AG04450 (cell line): ENCODE results near the gene SHTN1. TPM values are rescaled to one million over a fixed set of nuclear protein-coding genes. Genes with fewer than 3 reads are reported as not detected.
A peak's percentile ranks its signal among the peaks of the same experiment; 100 is the strongest.

ENCODE experiments used
- CTCF ChIA-PET: fragments of 300-600, 350-600 bp; formaldehyde crosslinking; extraction: SDS; loops from one replicate; lab custom pipeline; 2022; ENCODE audit warnings: antibody characterized with exemption, inconsistent platforms; lab: Charles Lee
- POLR2A ChIA-PET: fragments of 350-600 bp; formaldehyde crosslinking; extraction: SDS; loops from one replicate; lab custom pipeline; 2021; ENCODE audit warnings: antibody characterized with exemption, inconsistent platforms; lab: Yijun Ruan, JAX
- DNase-seq: peaks from one replicate; pipeline ENCODE4 v3.0.0-alpha.2; 2011; ENCODE audit warnings: low read depth, low spot score
- H3K27ac ChIP-seq: one replicate; pipeline ENCODE4 v1.5.1; 2012; ENCODE audit warnings: low read depth, low read length, control low read depth
- H3K27me3 ChIP-seq: one replicate; pipeline ENCODE4 v1.6.0; 2012; ENCODE audit warnings: low read length; ENCODE audit not compliant: control insufficient read depth, insufficient read depth
- H3K4me3 ChIP-seq: 2 replicates; pipeline ENCODE4 v1.5.1; 2011; ENCODE audit warnings: mild to moderate bottlenecking, low read depth, low read length, control low read depth
- H3K9me3 ChIP-seq: 2 replicates; pipeline ENCODE4 v1.5.1; 2012; ENCODE audit warnings: low read length; ENCODE audit not compliant: control insufficient read depth, insufficient read depth
- polyA plus RNA-seq: library from polyadenylated mRNA; depleted of rRNA; stranded (reverse); fragments of >200 nt; gene quantifications from 2 replicates; pipeline ENCODE4 v1.2.3, GENCODE V29; 2011
- TF ChIP-seq, protein P1 (sequence below): IDR thresholded peaks from 2 replicates; pipeline ENCODE4 v1.5.1; 2011; ENCODE audit warnings: low read depth, low read length, control low read depth, inconsistent platforms

Gene SHTN1
- polyA plus RNA-seq, 1 experiment: 9.9 TPM

DNA sequence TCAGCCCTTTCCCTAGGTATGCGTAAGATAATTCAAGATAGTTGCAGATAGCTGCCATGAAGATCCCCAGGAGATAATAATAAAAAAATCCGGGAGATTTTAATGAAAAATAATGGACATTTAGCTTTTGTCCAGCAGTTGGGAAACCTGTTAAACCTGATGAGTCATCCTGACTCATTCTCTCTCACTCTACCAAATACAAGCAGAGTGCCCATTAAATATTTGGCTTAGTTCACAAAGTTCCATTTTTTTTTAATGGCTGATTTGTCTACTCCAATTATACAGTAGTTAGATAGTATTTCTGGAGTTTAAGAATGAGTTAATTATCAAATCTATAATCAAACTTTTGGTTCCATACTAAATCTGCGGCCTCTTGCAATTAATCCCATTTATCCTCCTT lies 2.1 kb upstream of the SHTN1 start:
- Histone ChIP-seq H3K27ac (no peak overlapping the region), H3K27me3 (no peaks in the 10 kb centered on the region), H3K9me3 (peaks cover 6% of the 10 kb centered on the region; the same call in 1 of the 2 replicates), H3K4me3 (no peak overlapping the region)
- TF ChIP-seq, protein P1, sequence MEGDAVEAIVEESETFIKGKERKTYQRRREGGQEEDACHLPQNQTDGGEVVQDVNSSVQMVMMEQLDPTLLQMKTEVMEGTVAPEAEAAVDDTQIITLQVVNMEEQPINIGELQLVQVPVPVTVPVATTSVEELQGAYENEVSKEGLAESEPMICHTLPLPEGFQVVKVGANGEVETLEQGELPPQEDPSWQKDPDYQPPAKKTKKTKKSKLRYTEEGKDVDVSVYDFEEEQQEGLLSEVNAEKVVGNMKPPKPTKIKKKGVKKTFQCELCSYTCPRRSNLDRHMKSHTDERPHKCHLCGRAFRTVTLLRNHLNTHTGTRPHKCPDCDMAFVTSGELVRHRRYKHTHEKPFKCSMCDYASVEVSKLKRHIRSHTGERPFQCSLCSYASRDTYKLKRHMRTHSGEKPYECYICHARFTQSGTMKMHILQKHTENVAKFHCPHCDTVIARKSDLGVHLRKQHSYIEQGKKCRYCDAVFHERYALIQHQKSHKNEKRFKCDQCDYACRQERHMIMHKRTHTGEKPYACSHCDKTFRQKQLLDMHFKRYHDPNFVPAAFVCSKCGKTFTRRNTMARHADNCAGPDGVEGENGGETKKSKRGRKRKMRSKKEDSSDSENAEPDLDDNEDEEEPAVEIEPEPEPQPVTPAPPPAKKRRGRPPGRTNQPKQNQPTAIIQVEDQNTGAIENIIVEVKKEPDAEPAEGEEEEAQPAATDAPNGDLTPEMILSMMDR: no peak
- ChIA-PET CTCF (interaction anchor here (0.6 kb wide), 1 partner anchor 31 kb away, joined by 3 read pairs; no protein-coding TSS in a partner anchor), POLR2A (no interaction called here)
- DNase-seq: no peak

DNA sequence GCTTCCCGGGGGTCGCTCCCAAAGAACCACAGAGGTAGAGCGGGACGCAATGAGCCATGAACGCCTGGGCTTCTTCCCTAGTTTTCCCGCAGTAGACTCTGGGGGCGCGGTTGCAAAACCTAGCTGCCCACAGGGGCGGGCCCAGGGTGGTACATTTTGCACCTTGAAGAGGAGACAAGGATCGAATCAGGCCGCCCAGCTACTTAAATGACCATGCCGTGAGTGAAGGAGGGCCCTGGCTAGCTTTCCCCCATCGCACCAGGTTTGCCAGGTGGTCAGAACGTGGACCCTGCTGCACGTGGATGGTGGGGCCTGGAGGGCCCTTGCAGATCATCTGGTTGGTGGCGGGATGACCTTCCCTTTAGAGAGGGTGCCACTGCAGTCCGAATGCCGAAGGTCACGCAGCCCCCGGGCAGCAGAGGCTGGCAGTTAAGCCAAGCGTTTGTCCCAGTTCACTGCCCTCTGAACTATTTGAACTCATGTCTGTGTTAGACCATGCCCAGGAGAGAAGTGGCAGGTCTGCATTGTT lies 604 bp upstream of the SHTN1 start:
- H3K27ac ChIP-seq: no peak overlapping the region
- no peak for DNase-seq
- CTCF ChIA-PET: interaction anchor here (0.9 to 2.0 kb wide), 3 partner anchors 169 to 217 kb away, joined by 3 to 6 read pairs (median 5); no protein-coding TSS in a partner anchor

DNA sequence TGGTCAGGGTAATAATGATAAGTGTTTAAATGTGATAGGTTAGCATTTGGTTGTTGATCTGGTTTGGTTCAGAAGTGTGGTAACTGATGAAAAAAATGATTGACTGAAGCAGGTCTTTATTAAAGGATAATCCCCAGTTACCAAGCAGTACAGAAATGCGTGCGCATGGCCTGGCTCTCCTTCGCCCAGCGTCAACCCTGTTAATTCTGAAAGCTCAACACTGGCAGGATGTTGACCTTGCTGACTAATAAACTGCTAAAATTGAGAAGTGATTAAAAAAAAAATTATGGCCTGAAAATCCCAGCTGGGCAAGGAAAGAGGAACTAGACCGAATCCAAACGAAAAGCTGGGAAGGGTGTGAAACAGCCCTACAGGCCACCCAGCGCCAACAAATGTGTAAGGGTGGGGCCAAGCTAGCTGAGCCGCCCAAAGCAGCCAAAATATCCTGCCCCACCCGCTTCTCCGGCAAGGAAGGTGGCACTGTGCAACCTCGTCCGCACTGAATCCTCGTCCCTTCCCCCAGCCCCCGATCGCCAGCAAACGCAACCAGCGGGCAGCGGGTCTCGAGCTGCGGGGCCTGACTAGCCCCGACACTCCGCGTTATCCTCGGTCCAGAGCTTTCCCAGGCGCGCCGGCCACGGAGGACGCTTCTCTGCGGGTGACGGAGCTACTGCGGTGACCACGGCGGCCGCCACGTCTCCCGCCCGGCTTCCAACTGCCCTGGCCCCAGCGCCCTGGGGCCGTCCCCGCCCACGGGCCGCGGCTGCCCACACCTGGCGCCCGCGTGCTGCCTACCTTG lies 561 bp downstream of the SHTN1 start:
- Histone ChIP-seq H3K27me3 (no peaks in the 10 kb centered on the region), H3K27ac (peak overlapping the region; percentile 39), H3K4me3 (peak overlapping the region; percentile 80), H3K9me3 (peaks cover 6% of the 10 kb centered on the region; the same call in 1 of the 2 replicates)
- POLR2A ChIA-PET: interaction anchor here (1.1 kb wide), 1 partner anchor 155 kb away, joined by 4 read pairs; the partner anchor contains the start of gene ENO4
- TF ChIP-seq, protein P1: no peak
- DNase-seq: no peak
- CTCF ChIA-PET: interaction anchor here (0.6 to 2.0 kb wide), 4 partner anchors 12 to 216 kb away, joined by 3 to 6 read pairs (median 4); no protein-coding TSS in a partner anchor

More for the DNA sequence above, 604 bp upstream of the SHTN1 start:
- H3K27me3 ChIP-seq: no peaks in the 10 kb centered on the region
- peaks cover 6% of the 10 kb centered on the region; the same call in 1 of the 2 replicates for H3K9me3 ChIP-seq
- H3K4me3 ChIP-seq: peak overlapping the region; percentile 80
- POLR2A ChIA-PET: no interaction called here
- TF ChIP-seq, protein P1: peak; percentile 13; the same call in 1 of the 2 replicates

DNA sequence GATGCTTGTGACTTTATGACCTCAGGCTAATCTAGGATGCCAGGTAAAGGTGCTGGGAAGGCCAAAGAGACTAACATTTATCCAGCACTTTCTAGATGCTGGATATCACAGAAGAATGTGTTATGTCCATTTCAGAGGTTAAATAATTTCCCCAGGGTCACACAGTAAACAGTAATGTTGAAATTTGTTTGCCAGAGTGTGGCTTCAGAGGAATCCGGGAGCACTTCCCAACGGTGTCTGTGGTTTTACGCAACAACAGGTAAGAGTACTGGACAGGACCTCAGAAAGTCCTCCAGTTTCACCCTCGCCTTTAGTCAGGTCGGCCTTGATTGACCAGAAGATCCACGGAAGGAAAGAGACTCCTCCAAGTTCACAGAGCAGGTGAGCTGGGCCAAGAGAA lies 1.7 kb downstream of the SHTN1 start:
- Histone ChIP-seq H3K27me3 (no peaks in the 10 kb centered on the region), H3K4me3 (no peak overlapping the region), H3K27ac (no peak overlapping the region), H3K9me3 (peaks cover 6% of the 10 kb centered on the region; the same call in 1 of the 2 replicates)
- ChIA-PET POLR2A (no interaction called here), CTCF (interaction anchor here (2.0 kb wide), 1 partner anchor 215 kb away, joined by 5 read pairs; no protein-coding TSS in a partner anchor)
- no peak for DNase-seq
- TF ChIP-seq, protein P1: no peak
